Breast epithelium (tissue), 4 donors: Measurements from ENCODE around the gene CSMD2. TPM values are rescaled to one million over a fixed set of nuclear protein-coding genes. Genes with fewer than 3 reads are reported as not detected.

Experiments
- DNase-seq, 2 donors: peaks; one replicate each; pipeline ENCODE4 v3.0.0-alpha.2; 2019; ENCODE audit warnings: low spot score in 2 of 2
- H3K27ac ChIP-seq, 2 donors: fragments of 200-600 bp; sonication (generic) in 1 of 2; one replicate each; pipeline ENCODE4 v1.5.1; 2016 to 2019; ENCODE audit warnings: mild to moderate bottlenecking in 1 of 2
- H3K27me3 ChIP-seq, 2 donors: fragments of 200-600 bp; sonication (generic) in 1 of 2; one replicate each; pipeline versions ENCODE4 v1.5.1 to v1.6.0; 2017 to 2019; ENCODE audit warnings: control low read depth in 1 of 2, mild to moderate bottlenecking in 1 of 2
- H3K36me3 ChIP-seq: fragments of 200-600 bp; one replicate; pipeline ENCODE4 v1.5.1; 2019
- H3K4me1 ChIP-seq, 2 donors: fragments of 200-600 bp; sonication (generic); one replicate each; pipeline ENCODE4 v1.5.1; 2016 to 2019; ENCODE audit warnings: control low read depth in 1 of 2
- H3K4me3 ChIP-seq, 3 donors: fragments of 200-600 bp; sonication (generic); 1 replicate in 2 of 3; 2 replicates in 1 of 3; pipeline ENCODE4 v1.5.1; 2016 to 2019; ENCODE audit warnings: mild to moderate bottlenecking in 3 of 3, moderate library complexity in 2 of 3
- H3K9me3 ChIP-seq, 2 donors: fragments of 200-600 bp; sonication (generic) in 1 of 2; one replicate each; pipeline ENCODE4 v1.5.1; 2016 to 2019; ENCODE audit warnings: control low read depth in 1 of 2
- CTCF ChIP-seq, 3 donors: fragments of 450-650 bp; IDR thresholded peaks; one replicate each; pipeline ENCODE4 v1.5.1; 2016 to 2017; ENCODE audit warnings: antibody characterized with exemption in 3 of 3, mild to moderate bottlenecking in 3 of 3, moderate library complexity in 3 of 3
- POLR2A ChIP-seq: fragments of 450-650 bp; IDR thresholded peaks from one replicate; pipeline ENCODE4 v1.6.1; 2016; ENCODE audit warnings: antibody characterized with exemption, mild to moderate bottlenecking, moderate library complexity
- POLR2AphosphoS5 ChIP-seq, 3 donors: sonication (generic); formaldehyde crosslinking; IDR thresholded peaks; one replicate each; pipeline ENCODE4 v1.6.1; 2017; ENCODE audit warnings: antibody characterized with exemption in 3 of 3
- intact Hi-C: fragments of 100-400 bp; cut with DNase I; formaldehyde crosslinking; loops from one replicate; pipeline ENCODE4 v1.15.1; 2023; ENCODE audit warnings: low total_unique reads
- total RNA-seq, 3 donors: library from RNA; depleted of rRNA; stranded (reverse); fragments of >200 nt; gene quantifications; one replicate each; pipeline ENCODE4 v1.1.0, GENCODE V29; 2016

CSMD2 gene
- total RNA-seq, 3 donors from 2014 or later = 0.33 to 2.6 (median 0.44) TPM

- no peaks in the 10 kb centered on the region for H3K9me3 ChIP-seq
- DNase-seq = no peak
- no peak overlapping the region for H3K4me3 ChIP-seq
- no peaks in the 10 kb centered on the region for H3K36me3 ChIP-seq
- intact Hi-C loops = no loop called here
- H3K4me1 ChIP-seq = no peaks in the 10 kb centered on the region
- TF ChIP-seq CTCF (IDR thresholded peaks at IDR 0.05) = no peak
- no peak overlapping the region for H3K27ac ChIP-seq
- H3K27me3 ChIP-seq = no peaks in the 10 kb centered on the region
These were observed 340.7 kb downstream of the CSMD2 start for GRCh38 chr1:33824321-33824720.

GRCh38 chr1:33823830-33824229, 341.2 kb downstream of the CSMD2 start:
- no peak overlapping the region for H3K27ac ChIP-seq
- TF ChIP-seq CTCF (IDR thresholded peaks at IDR 0.05) = no peak
- TF ChIP-seq POLR2AphosphoS5 (IDR thresholded peaks at IDR 0.05) = no peak
- no peak for TF ChIP-seq POLR2A
- H3K36me3 ChIP-seq = no peaks in the 10 kb centered on the region
- DNase-seq = no peak
- no peak overlapping the region for H3K4me3 ChIP-seq
- H3K27me3 ChIP-seq = no peaks in the 10 kb centered on the region
- intact Hi-C loops = no loop called here
- H3K9me3 ChIP-seq = no peaks in the 10 kb centered on the region
- no peaks in the 10 kb centered on the region for H3K4me1 ChIP-seq

GRCh38 chr1:33823401-33823800, 341.6 kb downstream of the CSMD2 start:
- no peak for TF ChIP-seq POLR2AphosphoS5 (IDR thresholded peaks at IDR 0.05)
- no peak for TF ChIP-seq CTCF (IDR thresholded peaks at IDR 0.05)
- TF ChIP-seq POLR2A = no peak
- H3K27ac ChIP-seq = no peak overlapping the region
- intact Hi-C loops = no loop called here
- no peak for DNase-seq
- H3K4me3 ChIP-seq = no peak overlapping the region
- H3K4me1 ChIP-seq = no peaks in the 10 kb centered on the region
- H3K27me3 ChIP-seq = no peaks in the 10 kb centered on the region
- no peaks in the 10 kb centered on the region for H3K9me3 ChIP-seq
- no peaks in the 10 kb centered on the region for H3K36me3 ChIP-seq

- H3K27me3 ChIP-seq = no peaks in the 10 kb centered on the region
- no peak for DNase-seq
- H3K36me3 ChIP-seq = no peaks in the 10 kb centered on the region
These were observed 342.6 kb downstream of the CSMD2 start for GRCh38 chr1:33822396-33822795.

GRCh38 chr1:33821291-33821690, 343.7 kb downstream of the CSMD2 start:
- H3K27me3 ChIP-seq = no peaks in the 10 kb centered on the region
- no peak for DNase-seq
- H3K36me3 ChIP-seq = no peaks in the 10 kb centered on the region
- H3K9me3 ChIP-seq = no peaks in the 10 kb centered on the region
- no peak overlapping the region for H3K4me3 ChIP-seq
- no peak for TF ChIP-seq POLR2AphosphoS5 (IDR thresholded peaks at IDR 0.05)
- TF ChIP-seq CTCF (IDR thresholded peaks at IDR 0.05) = no peak
- no peak for TF ChIP-seq POLR2A
- no peaks in the 10 kb centered on the region for H3K4me1 ChIP-seq
- no peak overlapping the region for H3K27ac ChIP-seq
- intact Hi-C loops = no loop called here

More at GRCh38 chr1:33822396-33822795, 342.6 kb downstream of the CSMD2 start:
- intact Hi-C loops = no loop called here
- H3K9me3 ChIP-seq = no peaks in the 10 kb centered on the region
- H3K4me1 ChIP-seq = no peaks in the 10 kb centered on the region
- no peak for TF ChIP-seq POLR2A
- no peak for TF ChIP-seq POLR2AphosphoS5 (IDR thresholded peaks at IDR 0.05)
- no peak for TF ChIP-seq CTCF (IDR thresholded peaks at IDR 0.05)
- no peak overlapping the region for H3K4me3 ChIP-seq
- H3K27ac ChIP-seq = no peak overlapping the region
